Measurements from ENCODE around the gene PLEKHM3. TPM values are rescaled to one million over a fixed set of nuclear protein-coding genes. Genes with fewer than 3 reads are reported as not detected.
"Not testable (repeated sequence)": the region's sequence is repeated elsewhere in the genome, so short reads cannot be mapped to it uniquely, and the experiment has no call there.

Gene PLEKHM3
- total RNA-seq, 4 donors from 2014 or later = 14.9 to 28.3 (median 21.0) TPM

DNA sequence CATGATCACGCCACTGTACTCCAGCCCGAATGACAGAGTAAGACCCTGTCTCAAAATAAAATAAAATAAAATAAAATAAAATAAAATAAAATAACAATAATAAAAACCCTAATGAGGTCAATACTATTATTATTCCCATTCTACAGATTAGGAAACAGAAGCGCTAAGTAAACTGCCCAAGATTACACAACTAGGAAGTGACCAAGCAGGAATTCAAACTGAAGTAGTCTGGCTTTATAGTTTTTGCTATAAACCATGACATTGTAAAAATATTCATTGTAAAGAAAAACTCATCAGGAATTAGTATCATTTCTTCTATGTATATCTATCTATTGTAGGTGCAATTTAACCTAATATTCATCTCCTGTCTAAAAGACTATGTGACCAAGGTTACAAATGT, 1.2 kb downstream of the PLEKHM3 start:
- Histone ChIP-seq H3K4me1 (peaks cover 26% of the 10 kb centered on the region), H3K9me3 (no peaks in the 10 kb centered on the region), H3K27ac (no peak overlapping the region), H3K4me3 (peak overlapping the region; percentile 66), H3K36me3 (no peaks in the 10 kb centered on the region), H3K27me3 (no peaks in the 10 kb centered on the region)
- TF ChIP-seq POLR2A (IDR thresholded peaks at IDR 0.05) = no peak
- TF ChIP-seq POLR2AphosphoS5 (IDR thresholded peaks at IDR 0.05) = no peak
- TF ChIP-seq EP300 (IDR thresholded peaks at IDR 0.05) = no peak
- TF ChIP-seq, protein P1, sequence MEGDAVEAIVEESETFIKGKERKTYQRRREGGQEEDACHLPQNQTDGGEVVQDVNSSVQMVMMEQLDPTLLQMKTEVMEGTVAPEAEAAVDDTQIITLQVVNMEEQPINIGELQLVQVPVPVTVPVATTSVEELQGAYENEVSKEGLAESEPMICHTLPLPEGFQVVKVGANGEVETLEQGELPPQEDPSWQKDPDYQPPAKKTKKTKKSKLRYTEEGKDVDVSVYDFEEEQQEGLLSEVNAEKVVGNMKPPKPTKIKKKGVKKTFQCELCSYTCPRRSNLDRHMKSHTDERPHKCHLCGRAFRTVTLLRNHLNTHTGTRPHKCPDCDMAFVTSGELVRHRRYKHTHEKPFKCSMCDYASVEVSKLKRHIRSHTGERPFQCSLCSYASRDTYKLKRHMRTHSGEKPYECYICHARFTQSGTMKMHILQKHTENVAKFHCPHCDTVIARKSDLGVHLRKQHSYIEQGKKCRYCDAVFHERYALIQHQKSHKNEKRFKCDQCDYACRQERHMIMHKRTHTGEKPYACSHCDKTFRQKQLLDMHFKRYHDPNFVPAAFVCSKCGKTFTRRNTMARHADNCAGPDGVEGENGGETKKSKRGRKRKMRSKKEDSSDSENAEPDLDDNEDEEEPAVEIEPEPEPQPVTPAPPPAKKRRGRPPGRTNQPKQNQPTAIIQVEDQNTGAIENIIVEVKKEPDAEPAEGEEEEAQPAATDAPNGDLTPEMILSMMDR (IDR thresholded peaks at IDR 0.05) = no peak
- 98% methylated on average over 3 of the region's 3 CpGs for WGBS
- DNase-seq (ENCODE audit: low spot score in 2 of 2) = no peak

DNA sequence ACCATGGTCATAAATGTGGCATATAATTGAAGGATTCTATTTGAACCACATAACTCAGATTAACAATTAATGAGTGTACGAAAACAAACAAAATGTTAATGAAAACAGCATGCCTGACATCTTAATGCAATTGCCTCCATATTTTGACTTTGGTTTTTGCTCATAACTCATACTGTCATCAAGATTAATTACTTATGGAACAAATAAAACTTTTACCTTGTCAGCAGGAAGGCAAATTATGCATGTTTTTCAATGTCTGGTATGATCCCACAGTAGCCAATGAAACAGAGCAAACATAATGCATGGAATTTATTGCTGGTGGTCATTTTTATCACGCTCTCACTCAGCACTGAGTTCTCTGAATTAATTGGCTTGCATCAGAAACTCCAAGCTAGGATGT, 5.1 kb downstream of the PLEKHM3 start:
- no peak for DNase-seq (ENCODE audit: low spot score in 2 of 2)
- Histone ChIP-seq H3K36me3 (no peaks in the 10 kb centered on the region), H3K27me3 (no peaks in the 10 kb centered on the region), H3K27ac (no peak overlapping the region), H3K4me3 (no peak overlapping the region), H3K4me1 (peaks cover 19% of the 10 kb centered on the region), H3K9me3 (no peaks in the 10 kb centered on the region)
- 75% methylated on average over 2 of the region's 2 CpGs for WGBS
- TF ChIP-seq, protein P1 (IDR thresholded peaks at IDR 0.05) = no peak
- TF ChIP-seq EP300 (IDR thresholded peaks at IDR 0.05) (no peak), POLR2A (IDR thresholded peaks at IDR 0.05) (no peak), POLR2AphosphoS5 (IDR thresholded peaks at IDR 0.05) (no peak)

GRCh38 chr2:208018124-208018712, 7.1 kb downstream of the PLEKHM3 start:
- H3K36me3 ChIP-seq; H3K9me3 ChIP-seq; H3K4me3 ChIP-seq; H3K27me3 ChIP-seq; H3K4me1 ChIP-seq; DNase-seq (ENCODE audit: low spot score in 2 of 2); H3K27ac ChIP-seq: not testable (repeated sequence)
- 95% methylated on average over 5 of the region's 5 CpGs for WGBS

DNA sequence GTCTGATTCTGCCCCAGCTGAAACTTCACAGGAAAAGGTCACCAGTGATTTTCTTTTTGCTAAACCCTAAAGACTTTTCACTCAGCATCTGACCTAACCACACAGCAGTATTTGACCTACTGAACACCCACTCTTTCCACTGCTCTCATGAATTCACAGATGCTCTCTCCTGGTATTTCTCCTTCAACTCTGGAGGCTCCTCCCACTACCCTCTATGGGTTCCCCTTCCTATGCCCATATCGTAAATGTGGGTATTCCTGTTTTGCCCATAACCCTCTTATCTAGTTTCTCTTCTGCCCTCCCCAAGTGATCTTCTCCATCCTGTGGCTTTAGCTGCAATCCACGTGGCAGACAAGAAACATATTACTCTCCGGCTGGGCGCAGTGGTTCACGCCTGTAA, 7.6 kb downstream of the PLEKHM3 start:
- DNase-seq (ENCODE audit: low spot score in 2 of 2) = no peak
- Histone ChIP-seq H3K9me3 (no peaks in the 10 kb centered on the region), H3K36me3 (no peaks in the 10 kb centered on the region), H3K27me3 (no peaks in the 10 kb centered on the region), H3K27ac (no peak overlapping the region), H3K4me1 (peaks cover 3% of the 10 kb centered on the region), H3K4me3 (no peak overlapping the region)
- 77% methylated on average over 5 of the region's 5 CpGs for WGBS
- TF ChIP-seq, protein P1 (IDR thresholded peaks at IDR 0.05) = no peak
- TF ChIP-seq POLR2AphosphoS5 (IDR thresholded peaks at IDR 0.05) (no peak), POLR2A (IDR thresholded peaks at IDR 0.05) (no peak), EP300 (IDR thresholded peaks at IDR 0.05) (no peak)

- TF ChIP-seq, protein P1 (IDR thresholded peaks at IDR 0.05) = no peak
- TF ChIP-seq POLR2A (IDR thresholded peaks at IDR 0.05) (no peak), EP300 (IDR thresholded peaks at IDR 0.05) (no peak), POLR2AphosphoS5 (IDR thresholded peaks at IDR 0.05) (no peak)
- WGBS = 47% methylated on average over 2 of the region's 2 CpGs
- Histone ChIP-seq H3K4me1 (no peaks in the 10 kb centered on the region), H3K27me3 (no peaks in the 10 kb centered on the region), H3K36me3 (no peaks in the 10 kb centered on the region), H3K4me3 (no peak overlapping the region), H3K27ac (no peak overlapping the region), H3K9me3 (no peaks in the 10 kb centered on the region)
- DNase-seq (ENCODE audit: low spot score in 2 of 2) = no peak
These were observed 9.9 kb downstream of the PLEKHM3 start for GRCh38 chr2:208015475-208015874.
